SKM-1 treated with dmso at 0.1 percent for 144 hours (cell line): ENCODE data around the gene PSMD14.
"Not testable (repeated sequence)": the region's sequence is repeated elsewhere in the genome, so short reads cannot be mapped to it uniquely, and the experiment has no call there.

Experiments used
- DNase-seq: peaks from one replicate; lab custom pipeline; 2025; ENCODE audit not compliant: unreplicated experiment; lab: John Stamatoyannopoulos, UW

Gene PSMD14

GRCh38 chr2:161308178-161308955 is at the start of gene PSMD14:
TSS of gene PSMD14 (plus strand) at chr2:161308425. CDS start at chr2:161318826, 10,401 bp downstream.
- peak; percentile 96 for DNase-seq

- no peak for DNase-seq
These were observed 42.4 kb upstream of the PSMD14 start for GRCh38 chr2:161265874-161266273.

GRCh38 chr2:161269111-161269510 is 39.1 kb upstream of the PSMD14 start:
- no peak for DNase-seq

- DNase-seq: peak; percentile 37
These were observed 35.0 kb upstream of the PSMD14 start for GRCh38 chr2:161273038-161273760.

- not testable (repeated sequence) for DNase-seq
These were observed 29.5 kb upstream of the PSMD14 start for GRCh38 chr2:161278564-161279229.

- not testable (repeated sequence) for DNase-seq
These were observed 28.9 kb upstream of the PSMD14 start for GRCh38 chr2:161279230-161279815.

- not testable (repeated sequence) for DNase-seq
These were observed 27.3 kb upstream of the PSMD14 start for GRCh38 chr2:161280906-161281323.

- DNase-seq: not testable (repeated sequence)
These were observed 26.5 kb upstream of the PSMD14 start for GRCh38 chr2:161281615-161282310.

GRCh38 chr2:161282311-161282644 is 25.9 kb upstream of the PSMD14 start:
- DNase-seq: not testable (repeated sequence)

- no peak for DNase-seq
These were observed 24.3 kb upstream of the PSMD14 start for GRCh38 chr2:161283926-161284325.

- DNase-seq: no peak
These were observed 4.6 kb upstream of the PSMD14 start for GRCh38 chr2:161303535-161304050.

GRCh38 chr2:161306919-161307318 is 1.3 kb upstream of the PSMD14 start:
- no peak for DNase-seq

- no peak for DNase-seq
These were observed 549 bp upstream of the PSMD14 start for GRCh38 chr2:161307676-161308075.

- DNase-seq: no peak
These were observed 4.8 kb downstream of the PSMD14 start for GRCh38 chr2:161312996-161313395.

GRCh38 chr2:161315380-161315779 is 7.2 kb downstream of the PSMD14 start:
- DNase-seq: no peak

GRCh38 chr2:161316701-161317100 is 8.5 kb downstream of the PSMD14 start:
- DNase-seq: no peak

GRCh38 chr2:161321944-161322648 is 13.9 kb downstream of the PSMD14 start:
- DNase-seq: no peak

- DNase-seq: no peak
These were observed 16.7 kb downstream of the PSMD14 start for GRCh38 chr2:161324876-161325275.

GRCh38 chr2:161327582-161327981 is 19.4 kb downstream of the PSMD14 start:
- no peak for DNase-seq

GRCh38 chr2:161332371-161332967 is 24.2 kb downstream of the PSMD14 start:
- no peak for DNase-seq
